NOMO-1 treated with DMSO at 0.1 percent for 48 hours (cell line): ENCODE data around the gene ACAP3.

ENCODE experiments used
- DNase-seq: peaks from one replicate; lab custom pipeline; 2025; ENCODE audit not compliant: unreplicated experiment; lab: John Stamatoyannopoulos, UW

The ACAP3 gene

DNA sequence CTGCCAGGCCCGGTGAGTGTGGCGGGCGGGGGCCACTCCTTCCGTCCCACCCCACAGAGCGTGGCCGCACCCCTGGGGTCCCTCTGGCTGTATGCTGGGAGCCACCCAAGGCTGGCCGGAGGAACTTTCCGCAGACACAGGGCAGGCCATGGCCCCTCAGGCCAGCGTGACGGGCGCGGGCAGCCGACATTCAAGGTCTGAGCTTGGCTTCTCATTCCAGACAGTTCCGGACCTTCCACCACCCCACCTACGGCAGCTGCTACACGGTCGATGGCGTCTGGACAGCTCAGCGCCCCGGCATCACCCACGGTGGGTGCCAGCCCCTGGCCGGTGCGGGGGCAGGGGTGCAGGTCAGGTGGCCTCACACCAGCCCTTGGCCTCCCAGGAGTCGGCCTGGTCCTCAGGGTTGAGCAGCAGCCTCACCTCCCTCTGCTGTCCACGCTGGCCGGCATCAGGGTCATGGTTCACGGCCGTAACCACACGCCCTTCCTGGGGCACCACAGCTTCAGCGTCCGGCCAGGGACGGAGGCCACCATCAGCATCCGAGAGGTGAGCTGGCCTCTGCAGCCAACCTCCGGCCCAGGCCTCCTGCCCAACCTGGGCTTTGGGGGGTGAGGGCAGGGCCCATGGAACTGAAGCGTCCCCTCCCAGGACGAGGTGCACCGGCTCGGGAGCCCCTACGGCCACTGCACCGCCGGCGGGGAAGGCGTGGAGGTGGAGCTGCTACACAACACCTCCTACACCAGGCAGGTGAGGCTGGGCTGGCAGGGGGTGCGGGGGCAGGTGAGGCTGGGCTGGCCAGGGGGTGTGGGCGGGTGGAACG is 20.2 kb downstream of the ACAP3 start:
- no peak for DNase-seq

- no peak for DNase-seq
Measured at GRCh38 chr1:1286313-1287261, 21.1 kb downstream of the ACAP3 start.

- DNase-seq, result no peak
Measured at GRCh38 chr1:1285611-1286311, 22.0 kb downstream of the ACAP3 start.

- DNase-seq, result no peak
Measured at GRCh38 chr1:1285102-1285571, 22.6 kb downstream of the ACAP3 start.

GRCh38 chr1:1284221-1285101 is 23.3 kb downstream of the ACAP3 start:
- DNase-seq, result no peak

- DNase-seq, result no peak
Measured at GRCh38 chr1:1283821-1284220, 23.9 kb downstream of the ACAP3 start.

DNA sequence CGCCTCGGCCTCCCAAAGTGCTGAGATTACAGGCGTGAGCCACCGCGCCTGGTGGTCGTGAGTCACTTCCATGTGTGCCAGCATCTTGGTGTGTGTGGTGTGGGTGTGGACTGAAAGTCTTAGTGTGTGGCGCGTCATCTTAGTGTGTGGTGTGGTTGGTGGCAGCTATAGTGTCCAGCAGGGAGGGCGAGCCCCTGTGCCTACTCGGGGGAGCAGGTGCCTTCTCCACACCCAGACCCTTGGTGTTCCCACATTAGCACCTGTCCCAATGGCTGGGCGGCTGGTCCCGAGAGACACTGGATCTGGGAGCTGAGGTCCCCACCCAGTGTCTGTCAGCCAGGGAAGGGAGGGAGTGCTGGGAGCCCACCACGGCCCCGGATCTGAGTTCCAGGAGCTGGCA is 24.7 kb downstream of the ACAP3 start:
- DNase-seq, result no peak

DNA sequence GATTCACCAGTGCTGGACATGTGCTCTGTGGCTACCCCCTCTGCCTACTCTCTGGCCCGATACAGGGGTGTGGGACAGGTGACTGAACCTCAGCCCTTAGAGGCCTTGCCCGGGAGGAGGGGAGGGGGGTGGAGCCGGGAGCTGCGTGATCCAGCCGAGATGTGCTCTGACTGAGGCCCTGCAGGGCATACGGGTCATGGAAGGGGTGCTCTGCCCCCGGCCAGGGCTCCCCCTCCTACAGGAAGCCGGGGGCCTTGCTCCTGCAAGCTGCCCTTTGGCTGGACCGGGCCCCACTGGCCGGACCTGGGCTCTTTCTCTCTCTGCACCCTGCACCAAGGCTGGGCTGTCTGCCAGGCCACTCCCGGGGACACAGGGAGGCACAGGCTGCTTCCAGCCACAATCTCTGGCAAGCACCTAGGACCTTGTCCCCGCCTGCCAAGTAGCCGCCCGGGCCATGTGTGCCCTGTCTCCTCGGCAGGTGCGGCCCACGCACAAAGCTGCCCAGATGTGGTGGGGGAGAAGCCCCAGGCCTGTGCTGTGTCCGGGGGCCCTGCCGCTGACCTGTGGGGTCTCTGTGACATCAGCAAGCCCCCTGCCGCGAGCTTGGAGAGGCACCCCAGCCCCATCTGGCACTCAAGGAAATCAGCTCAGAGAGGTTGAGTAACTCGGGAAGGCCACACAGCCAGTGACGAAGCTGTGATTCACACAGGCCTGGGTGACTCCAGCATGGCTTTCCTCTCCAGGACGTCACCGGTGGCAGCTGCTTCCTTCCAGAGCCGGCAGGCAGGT is 26.0 kb downstream of the ACAP3 start:
- DNase-seq, result no peak

DNA sequence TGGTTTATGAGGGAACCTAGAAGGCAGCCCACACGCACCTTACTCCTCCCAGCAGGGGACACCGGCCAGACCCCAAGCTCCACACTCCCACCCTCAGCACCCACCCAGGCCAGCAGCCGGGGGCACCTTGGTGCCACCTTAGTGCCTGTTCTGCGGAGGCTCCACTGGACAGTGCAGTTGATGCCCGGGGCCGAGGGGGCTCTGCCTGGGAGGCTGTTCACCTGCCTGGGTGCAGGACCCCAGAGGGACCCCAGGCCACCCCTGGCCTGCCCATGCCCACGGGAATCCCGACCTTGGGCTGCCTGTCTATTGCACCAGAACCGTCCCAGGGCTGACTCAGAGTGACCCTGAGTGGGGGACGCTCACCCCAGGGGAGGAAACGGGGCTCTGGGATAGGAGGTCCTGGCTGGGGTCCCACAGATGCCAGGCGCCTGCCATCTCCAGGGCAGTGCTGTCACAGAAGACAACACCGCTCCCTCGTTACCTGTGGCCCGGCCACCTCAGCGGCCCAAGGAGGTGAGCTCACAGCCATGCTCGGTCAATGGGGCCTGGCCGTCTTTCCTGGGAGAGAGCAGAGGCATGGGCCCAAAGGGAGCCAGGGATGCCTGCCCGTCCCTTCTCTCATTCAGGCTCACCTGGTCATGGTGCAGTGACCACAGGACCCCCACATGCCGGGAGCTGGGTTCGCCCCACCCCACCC is 26.8 kb downstream of the ACAP3 start:
- no peak for DNase-seq

- no peak for DNase-seq
Measured at GRCh38 chr1:1279028-1279427, 28.7 kb downstream of the ACAP3 start.

DNA sequence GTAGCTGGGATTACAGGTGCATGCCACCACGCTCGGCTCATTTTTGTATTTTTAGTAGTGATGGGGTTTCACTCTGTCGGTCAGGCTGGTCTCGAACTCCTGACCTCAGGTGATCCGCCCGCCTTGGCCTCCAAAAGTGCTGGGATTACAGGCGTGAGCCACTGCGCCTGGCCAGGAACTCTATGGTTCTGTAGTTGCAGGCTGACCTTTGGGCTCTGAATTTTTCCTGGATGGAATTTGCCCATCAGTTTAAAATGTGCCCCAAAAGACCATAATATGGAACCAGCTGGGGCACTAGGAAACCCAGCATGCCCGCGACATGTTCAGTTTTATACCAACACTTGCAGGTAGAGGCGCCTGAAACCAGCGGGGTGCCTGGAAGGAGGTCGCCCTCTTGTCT is 29.1 kb downstream of the ACAP3 start:
- DNase-seq, result no peak

GRCh38 chr1:1275836-1276235 is 31.9 kb downstream of the ACAP3 start:
- no peak for DNase-seq

DNA sequence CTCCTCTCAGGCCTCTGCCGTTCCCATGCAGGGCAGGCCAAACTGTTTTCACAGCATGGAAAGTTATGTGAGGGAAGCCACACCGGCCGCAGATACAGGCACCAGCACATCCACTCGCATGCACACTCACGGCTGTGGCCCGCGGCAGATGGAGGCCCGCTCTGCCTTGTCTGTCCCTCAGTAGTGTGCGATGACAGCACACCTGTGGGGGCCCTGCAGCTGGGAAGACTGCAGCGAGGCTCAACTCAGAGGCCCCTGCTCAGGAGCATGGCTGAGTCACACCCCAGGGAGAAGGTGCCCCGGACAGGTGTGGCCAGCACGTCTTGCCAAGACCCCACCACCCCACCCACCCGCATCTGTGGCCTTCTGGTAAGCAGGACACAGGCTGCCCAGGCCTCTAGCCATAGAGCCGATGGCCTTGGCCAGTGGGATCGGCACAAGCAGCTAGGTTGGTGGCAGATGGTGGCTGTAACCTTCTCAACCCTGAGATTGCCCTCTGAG is 32.7 kb downstream of the ACAP3 start:
- no peak for DNase-seq

- no peak for DNase-seq
Measured at GRCh38 chr1:1274299-1274930, 33.3 kb downstream of the ACAP3 start.

DNA sequence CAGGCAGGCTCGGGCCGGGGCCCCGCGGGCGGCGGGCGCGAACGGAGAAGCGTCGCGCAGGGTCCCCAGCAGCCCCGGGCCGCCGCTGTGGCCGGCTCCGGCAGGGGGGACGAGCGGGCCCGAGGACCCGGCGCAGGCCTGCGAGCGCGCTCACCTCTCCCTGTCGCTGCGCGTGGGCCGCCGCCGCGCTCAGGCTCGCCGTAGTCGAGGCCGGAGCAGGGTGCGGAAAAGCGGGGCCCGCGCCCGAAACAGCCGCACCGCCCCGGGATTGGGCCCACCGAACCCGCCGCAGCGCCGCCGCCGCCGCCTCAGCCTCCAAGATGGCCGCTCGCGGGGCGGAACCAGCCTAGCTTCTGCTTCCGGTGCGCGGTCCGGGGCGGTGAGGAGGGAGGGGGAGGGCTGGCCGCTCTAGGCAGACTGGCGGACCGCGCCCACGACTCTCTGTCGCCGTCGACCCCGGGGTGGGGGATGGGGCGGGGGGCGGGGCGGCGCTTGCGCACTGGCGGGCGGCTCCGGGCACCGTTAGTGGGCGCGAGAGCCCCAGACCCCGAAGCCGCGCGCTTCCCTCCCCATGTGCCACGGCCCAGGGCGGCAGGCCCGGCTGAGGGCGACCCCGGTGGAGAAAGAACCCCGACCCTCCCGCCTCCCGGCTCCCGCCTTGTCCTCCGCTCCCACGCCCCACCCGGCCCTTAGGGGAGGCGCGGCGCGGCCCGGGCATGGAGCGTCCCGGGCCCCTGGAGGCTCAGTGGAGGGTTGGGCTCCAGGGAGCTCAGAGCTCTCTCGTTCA is 34.0 kb downstream of the ACAP3 start, which contains the start of gene UBE2J2:
Gene UBE2J2, minus strand, starts transcription at position 343 of the 787 bp plus-strand sequence. CDS start 5,862 bp downstream, outside the sequence.
- peak; percentile 82 for DNase-seq

DNA sequence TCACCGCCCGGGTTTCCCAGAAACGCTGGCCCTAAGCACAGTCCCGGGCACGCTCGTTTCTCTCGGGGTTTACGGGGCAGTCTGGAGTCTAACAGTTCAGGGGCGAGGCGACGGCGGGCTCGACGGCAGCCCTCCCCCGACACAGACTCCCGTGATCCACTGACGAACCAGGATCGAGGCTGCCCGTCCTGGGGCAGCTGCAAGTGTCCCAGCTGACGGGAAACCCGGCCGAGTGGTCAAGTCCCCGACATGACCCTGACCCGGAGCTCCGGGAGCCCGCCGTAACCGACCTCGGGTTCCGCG is 34.6 kb downstream of the ACAP3 start:
- DNase-seq, result no peak
